GM21528 (cell line): ENCODE measurements around the gene HERPUD1.

Experiments
- ATAC-seq: cut with Tn5 transposase; IDR thresholded peaks from one replicate; pipeline ENCODE4 v1.9.1; 2021; ENCODE audit warnings: mild to moderate bottlenecking, moderate library complexity; ENCODE audit not compliant: unreplicated experiment, low FRiP score

Gene HERPUD1

GRCh38 chr16:56993204-56993603 is 61.3 kb downstream of the HERPUD1 start:
- ATAC-seq, result no peak

- ATAC-seq, result no peak
Measured at GRCh38 chr16:56994311-56994710, 62.4 kb downstream of the HERPUD1 start.
